Osteoblast (primary cell): Measurements from ENCODE around the gene ADAM8. TPM values are rescaled to one million over a fixed set of nuclear protein-coding genes. Genes with fewer than 3 reads are reported as not detected.
"Not testable (repeated sequence)": the region's sequence is repeated elsewhere in the genome, so short reads cannot be mapped to it uniquely, and the experiment has no call there.

Source experiments
- DNase-seq: peaks from one replicate; pipeline ENCODE4 v3.0.0; 2011; ENCODE audit warnings: low spot score, mixed read lengths; ENCODE audit not compliant: insufficient read length; ENCODE audit errors: missing footprints
- H2AFZ ChIP-seq: 2 replicates; pipeline ENCODE4 v1.6.0; 2011; ENCODE audit warnings: mild to moderate bottlenecking, low read length
- H3K27ac ChIP-seq: 2 replicates; pipeline ENCODE4 v1.5.1; 2011; ENCODE audit warnings: mild to moderate bottlenecking, low read depth, low read length, moderate library complexity
- H3K27me3 ChIP-seq: 2 replicates; pipeline ENCODE4 v1.6.0; 2012; ENCODE audit warnings: mild to moderate bottlenecking, control low read depth, inconsistent platforms, low read length, moderate library complexity; ENCODE audit not compliant: insufficient read depth
- H3K36me3 ChIP-seq: 2 replicates; pipeline ENCODE4 v1.5.1; 2011; ENCODE audit warnings: mild to moderate bottlenecking, low read length, control low read depth, moderate library complexity; ENCODE audit not compliant: insufficient read depth
- H3K4me1 ChIP-seq: 2 replicates; pipeline ENCODE4 v1.5.1; 2011; ENCODE audit warnings: mild to moderate bottlenecking, low read length, control low read depth, moderate library complexity; ENCODE audit not compliant: insufficient read depth
- H3K4me2 ChIP-seq: 2 replicates; pipeline ENCODE4 v1.6.0; 2011; ENCODE audit warnings: mild to moderate bottlenecking, low read length; ENCODE audit not compliant: insufficient read depth
- H3K4me3 ChIP-seq: fragments of 200-600 bp; sonication (generic); 3 replicates; pipeline ENCODE4 v1.5.1; 2012; ENCODE audit warnings: mild to moderate bottlenecking, low read length, inconsistent platforms; ENCODE audit not compliant: insufficient read depth
- H3K79me2 ChIP-seq: 2 replicates; pipeline ENCODE4 v1.6.0; 2012; ENCODE audit warnings: mild to moderate bottlenecking, low read length, control low read depth, inconsistent platforms; ENCODE audit not compliant: insufficient read depth
- H3K9me3 ChIP-seq: 2 replicates; pipeline ENCODE4 v1.5.1; 2011; ENCODE audit warnings: low read depth, low read length, control low read depth
- H4K20me1 ChIP-seq: 2 replicates; pipeline ENCODE4 v1.6.0; 2012; ENCODE audit warnings: mild to moderate bottlenecking, low read length, control low read depth; ENCODE audit not compliant: insufficient read depth
- total RNA-seq: library from RNA; depleted of rRNA; stranded (reverse); fragments of >200 nt; gene quantifications from 2 replicates; pipeline ENCODE4 v1.2.3, GENCODE V29; 2012
- TF ChIP-seq, protein P1 (sequence below): IDR thresholded peaks from 2 replicates; pipeline ENCODE4 v1.5.1; 2011; ENCODE audit warnings: mild to moderate bottlenecking, low read depth, low read length, moderate library complexity; ENCODE audit errors: extremely low read depth

ADAM8 gene
- total RNA-seq, 1 donor: 2.2 TPM

DNA sequence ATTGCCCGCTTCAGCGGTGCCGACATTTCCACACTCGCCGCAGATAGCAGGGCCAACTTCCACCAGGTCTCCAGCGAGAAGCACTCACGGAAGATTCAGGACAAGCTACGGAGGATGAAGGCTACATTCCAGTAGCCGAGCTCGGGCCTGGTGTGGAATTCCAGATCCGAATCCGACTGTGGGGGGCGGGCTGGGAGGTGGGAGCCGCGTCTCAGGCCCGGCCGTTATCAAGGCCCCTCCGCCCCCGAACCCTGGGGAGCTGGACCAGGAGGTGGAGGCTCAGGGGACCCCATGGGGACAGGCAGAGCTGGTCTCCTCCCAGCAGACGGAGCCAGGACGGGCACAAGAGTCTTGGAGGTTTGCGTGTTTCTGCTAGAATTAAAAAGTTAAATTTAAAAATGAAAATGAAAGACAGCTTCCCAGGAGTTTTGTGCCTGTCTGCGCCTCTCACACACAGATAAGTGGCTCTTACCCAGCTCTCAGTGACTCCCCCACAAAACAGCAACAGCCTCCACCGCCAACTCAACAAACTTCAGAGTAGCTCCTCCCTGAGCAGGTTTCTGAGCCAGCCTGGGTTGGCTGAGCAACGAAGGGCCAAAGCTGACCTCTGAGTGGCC lies 51.8 kb downstream of the ADAM8 start:
- TF ChIP-seq, protein P1, sequence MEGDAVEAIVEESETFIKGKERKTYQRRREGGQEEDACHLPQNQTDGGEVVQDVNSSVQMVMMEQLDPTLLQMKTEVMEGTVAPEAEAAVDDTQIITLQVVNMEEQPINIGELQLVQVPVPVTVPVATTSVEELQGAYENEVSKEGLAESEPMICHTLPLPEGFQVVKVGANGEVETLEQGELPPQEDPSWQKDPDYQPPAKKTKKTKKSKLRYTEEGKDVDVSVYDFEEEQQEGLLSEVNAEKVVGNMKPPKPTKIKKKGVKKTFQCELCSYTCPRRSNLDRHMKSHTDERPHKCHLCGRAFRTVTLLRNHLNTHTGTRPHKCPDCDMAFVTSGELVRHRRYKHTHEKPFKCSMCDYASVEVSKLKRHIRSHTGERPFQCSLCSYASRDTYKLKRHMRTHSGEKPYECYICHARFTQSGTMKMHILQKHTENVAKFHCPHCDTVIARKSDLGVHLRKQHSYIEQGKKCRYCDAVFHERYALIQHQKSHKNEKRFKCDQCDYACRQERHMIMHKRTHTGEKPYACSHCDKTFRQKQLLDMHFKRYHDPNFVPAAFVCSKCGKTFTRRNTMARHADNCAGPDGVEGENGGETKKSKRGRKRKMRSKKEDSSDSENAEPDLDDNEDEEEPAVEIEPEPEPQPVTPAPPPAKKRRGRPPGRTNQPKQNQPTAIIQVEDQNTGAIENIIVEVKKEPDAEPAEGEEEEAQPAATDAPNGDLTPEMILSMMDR: no peak
- H3K27ac ChIP-seq: no peak overlapping the region
- H4K20me1 ChIP-seq: no peaks in the 10 kb centered on the region
- no peaks in the 10 kb centered on the region for H3K4me1 ChIP-seq
- no peak overlapping the region for H2AFZ ChIP-seq
- no peaks in the 10 kb centered on the region for H3K36me3 ChIP-seq
- no peak overlapping the region for H3K4me3 ChIP-seq
- H3K79me2 ChIP-seq: no peaks in the 10 kb centered on the region
- no peaks in the 10 kb centered on the region for H3K9me3 ChIP-seq
- DNase-seq: no peak
- peaks cover 21% of the 10 kb centered on the region for H3K27me3 ChIP-seq
- H3K4me2 ChIP-seq: no peak overlapping the region

DNA sequence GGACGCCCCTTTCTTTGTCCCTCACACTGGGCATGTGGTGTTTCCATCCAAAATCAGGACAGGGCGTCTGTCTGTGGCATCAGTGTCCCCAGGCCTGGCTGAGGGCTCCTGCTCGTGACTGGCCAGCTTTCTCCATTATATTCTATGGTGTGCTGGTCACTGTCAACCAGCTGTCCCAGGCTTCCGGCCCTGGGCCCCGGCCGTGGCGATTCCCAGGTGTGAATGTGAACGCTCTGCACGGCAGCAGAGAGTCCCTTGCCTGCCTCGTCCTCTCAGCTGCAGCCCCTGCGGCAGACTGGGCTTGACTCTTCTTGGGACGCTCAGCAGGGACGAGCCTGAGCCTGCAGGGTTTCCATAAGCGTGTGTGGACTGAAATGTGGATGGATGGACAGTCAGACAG lies 52.6 kb downstream of the ADAM8 start:
- no peaks in the 10 kb centered on the region for H3K4me1 ChIP-seq
- H3K4me3 ChIP-seq: no peak overlapping the region
- DNase-seq: no peak
- no peak overlapping the region for H3K27ac ChIP-seq
- H3K27me3 ChIP-seq: peaks cover 16% of the 10 kb centered on the region
- H3K4me2 ChIP-seq: no peak overlapping the region
- no peak overlapping the region for H2AFZ ChIP-seq
- no peaks in the 10 kb centered on the region for H4K20me1 ChIP-seq
- no peaks in the 10 kb centered on the region for H3K9me3 ChIP-seq
- TF ChIP-seq, protein P1: no peak
- H3K79me2 ChIP-seq: no peaks in the 10 kb centered on the region
- H3K36me3 ChIP-seq: no peaks in the 10 kb centered on the region

DNA sequence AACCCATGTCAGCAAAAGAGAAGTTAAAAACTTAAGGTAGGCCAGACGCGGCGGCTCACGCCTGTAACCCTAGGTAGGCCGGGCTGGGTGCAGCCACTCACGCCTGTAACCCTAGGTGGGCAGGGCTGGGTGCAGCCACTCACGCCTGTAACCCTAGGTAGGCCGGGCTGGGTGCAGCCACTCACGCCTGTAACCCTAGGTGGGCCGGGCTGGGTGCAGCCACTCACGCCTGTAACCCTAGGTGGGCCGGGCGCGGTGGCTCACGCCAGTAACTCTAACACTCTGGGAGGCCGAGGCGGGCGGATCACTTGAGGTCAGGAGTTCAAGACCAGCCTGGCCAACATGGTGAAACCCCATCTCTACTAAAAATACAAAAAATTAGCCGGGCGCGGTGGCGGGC lies 54.9 kb downstream of the ADAM8 start:
- not testable (repeated sequence) for H4K20me1 ChIP-seq, H3K79me2 ChIP-seq, H3K4me3 ChIP-seq, H2AFZ ChIP-seq, H3K4me1 ChIP-seq, H3K27ac ChIP-seq, DNase-seq, H3K36me3 ChIP-seq, H3K9me3 ChIP-seq, H3K27me3 ChIP-seq, H3K4me2 ChIP-seq

DNA sequence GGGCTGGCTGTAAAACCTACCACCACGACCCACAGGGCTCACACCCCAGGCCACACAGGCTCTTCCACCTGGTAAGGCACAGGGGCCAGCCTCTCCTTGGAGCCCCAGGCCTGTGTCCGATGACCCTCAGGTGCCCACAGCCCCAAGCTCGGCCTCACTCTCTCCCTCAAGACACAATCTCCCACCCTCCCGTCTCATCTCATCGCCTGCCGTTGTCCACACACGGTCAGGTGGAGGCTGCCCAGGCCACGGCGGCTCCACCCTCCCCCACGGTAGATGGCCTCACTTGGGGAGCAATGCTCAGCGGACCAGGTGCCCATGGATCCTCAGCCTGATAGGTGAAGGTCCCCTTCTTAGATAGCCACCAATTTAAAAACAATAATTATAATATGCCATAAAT lies 55.3 kb downstream of the ADAM8 start:
- H3K4me1 ChIP-seq: no peaks in the 10 kb centered on the region

More for the DNA sequence above, 55.3 kb downstream of the ADAM8 start:
- Histone ChIP-seq H3K4me2 (no peak overlapping the region), H3K9me3 (no peaks in the 10 kb centered on the region), H3K4me3 (no peak overlapping the region), H3K27me3 (no peaks in the 10 kb centered on the region), H4K20me1 (no peaks in the 10 kb centered on the region), H3K36me3 (no peaks in the 10 kb centered on the region), H3K79me2 (no peaks in the 10 kb centered on the region), H3K27ac (no peak overlapping the region), H2AFZ (no peak overlapping the region)
- no peak for DNase-seq
- TF ChIP-seq, protein P1: no peak
